ENCODE data around the gene FMN2.

The FMN2 gene

GRCh38 chr1:240104672-240105071 is 13.0 kb downstream of the FMN2 start:
- TF ChIP-seq CTCF (IDR thresholded peaks at IDR 0.05; ENCODE audit: control insufficient read depth, extremely low read depth, insufficient read depth): no peak
- no peak overlapping the region for H3K4me3 ChIP-seq (ENCODE audit: low read depth, low read length)
- DNase-seq (ENCODE audit: low read depth): no peak

- no peak for TF ChIP-seq CTCF (IDR thresholded peaks at IDR 0.05; ENCODE audit: control insufficient read depth, extremely low read depth, insufficient read depth)
- no peak overlapping the region for H3K4me3 ChIP-seq (ENCODE audit: low read depth, low read length)
- no peak for DNase-seq (ENCODE audit: low read depth)
These were observed 15.5 kb downstream of the FMN2 start for GRCh38 chr1:240107058-240107684.

GRCh38 chr1:240109130-240109529 is 17.4 kb downstream of the FMN2 start:
- DNase-seq (ENCODE audit: low read depth): no peak
- no peak for TF ChIP-seq CTCF (IDR thresholded peaks at IDR 0.05; ENCODE audit: control insufficient read depth, extremely low read depth, insufficient read depth)
- no peak overlapping the region for H3K4me3 ChIP-seq (ENCODE audit: low read depth, low read length)

- no peak for DNase-seq (ENCODE audit: low read depth)
- no peak for TF ChIP-seq CTCF (IDR thresholded peaks at IDR 0.05; ENCODE audit: control insufficient read depth, extremely low read depth, insufficient read depth)
- H3K4me3 ChIP-seq (ENCODE audit: low read depth, low read length): no peak overlapping the region
These were observed 18.4 kb downstream of the FMN2 start for GRCh38 chr1:240109920-240110636.

- DNase-seq (ENCODE audit: low read depth): no peak
- no peak for TF ChIP-seq CTCF (IDR thresholded peaks at IDR 0.05; ENCODE audit: control insufficient read depth, extremely low read depth, insufficient read depth)
- no peak overlapping the region for H3K4me3 ChIP-seq (ENCODE audit: low read depth, low read length)
These were observed 19.9 kb downstream of the FMN2 start for GRCh38 chr1:240111558-240111957.

GRCh38 chr1:240114222-240114621 is 22.5 kb downstream of the FMN2 start:
- no peak for TF ChIP-seq CTCF (IDR thresholded peaks at IDR 0.05; ENCODE audit: control insufficient read depth, extremely low read depth, insufficient read depth)
- no peak overlapping the region for H3K4me3 ChIP-seq (ENCODE audit: low read depth, low read length)
- DNase-seq (ENCODE audit: low read depth): no peak

GRCh38 chr1:240115831-240116230 is 24.1 kb downstream of the FMN2 start:
- H3K4me3 ChIP-seq (ENCODE audit: low read depth, low read length): no peak overlapping the region
- no peak for TF ChIP-seq CTCF (IDR thresholded peaks at IDR 0.05; ENCODE audit: control insufficient read depth, extremely low read depth, insufficient read depth)
- DNase-seq (ENCODE audit: low read depth): no peak

Measured in LNCaP clone FGC (cell line).